Globus pallidus (tissue), 1 donor: ENCODE results near the gene KLHL29.

Experiments used
- DNase-seq: peaks from one replicate; pipeline ENCODE4 v3.0.0-alpha.2; 2015; ENCODE audit warnings: low spot score

Gene KLHL29

GRCh38 chr2:23571085-23571484 lies 186.1 kb downstream of the KLHL29 start:
- no peak for DNase-seq

DNA sequence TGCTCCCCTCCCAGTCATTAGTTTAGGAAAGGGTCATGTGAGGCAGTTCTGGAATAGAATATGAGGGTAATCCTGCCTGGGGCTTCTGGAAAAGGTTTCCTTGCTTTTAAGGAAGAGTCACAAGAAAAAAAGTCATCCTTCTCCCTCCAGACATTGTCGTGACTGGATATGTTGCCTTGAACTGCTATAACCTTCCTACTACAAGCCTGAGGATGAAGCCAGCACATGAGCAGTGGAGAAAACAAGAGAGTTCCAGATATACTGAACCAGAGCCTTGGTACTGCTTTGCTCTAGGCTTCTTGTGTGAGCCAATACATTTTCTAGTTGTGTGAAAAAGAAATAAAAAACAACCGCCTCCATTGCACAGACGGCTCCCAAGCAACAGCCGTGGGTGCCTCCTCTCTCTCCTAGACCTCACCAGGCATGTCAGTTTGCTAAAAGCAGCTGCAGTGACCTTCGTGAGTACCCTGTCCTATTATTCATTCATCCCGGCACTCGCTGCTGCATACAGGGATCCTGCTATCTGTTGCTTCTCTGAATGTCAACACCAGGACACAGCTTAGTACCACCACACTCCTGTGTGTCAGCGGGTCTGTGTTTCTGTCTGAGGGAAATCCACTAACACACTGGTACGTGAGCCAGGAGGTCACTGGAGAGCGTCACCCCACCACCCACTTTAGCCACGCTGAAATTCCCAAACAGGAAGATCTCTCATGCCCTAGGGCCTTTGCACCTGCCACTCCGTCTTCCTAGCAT lies 186.7 kb downstream of the KLHL29 start:
- DNase-seq, result no peak

- no peak for DNase-seq
Observed at GRCh38 chr2:23574919-23575654, 190.1 kb downstream of the KLHL29 start.

DNA sequence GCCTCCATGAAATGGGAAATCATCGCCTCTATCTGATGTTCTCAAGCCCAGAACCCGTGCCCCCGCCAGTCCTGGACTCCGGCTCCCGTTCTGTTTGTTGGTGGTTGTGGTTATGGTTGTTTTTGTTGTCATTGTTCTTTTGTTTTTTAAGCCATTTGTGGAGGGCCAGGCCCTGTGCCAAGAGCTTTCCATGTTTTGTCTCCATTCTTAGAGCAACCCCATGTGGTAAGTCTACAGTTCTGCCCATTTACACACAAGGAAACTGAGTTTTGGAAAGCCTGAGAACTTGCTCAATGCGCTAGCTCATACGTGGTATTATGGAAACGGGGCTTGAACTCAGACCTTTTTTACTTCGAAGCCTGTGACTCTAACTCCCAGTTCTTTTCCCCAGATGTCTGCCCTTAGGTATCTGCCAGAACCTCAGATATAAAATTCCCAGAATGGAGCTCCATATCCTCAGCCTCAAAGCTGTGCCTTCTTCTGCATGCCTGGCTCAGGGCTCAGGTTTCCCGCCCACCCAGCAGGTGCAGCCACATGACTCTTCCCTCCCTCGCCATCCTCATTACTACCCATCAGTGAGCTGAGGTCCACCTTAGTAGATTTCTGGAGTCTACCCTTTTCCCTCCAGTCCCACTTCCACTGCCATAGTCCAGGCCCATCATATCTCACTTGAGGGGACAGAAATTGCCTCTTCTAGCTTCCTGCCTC lies 194.1 kb downstream of the KLHL29 start:
- DNase-seq, result no peak

- DNase-seq, result no peak
Observed at GRCh38 chr2:23579674-23580073, 194.7 kb downstream of the KLHL29 start.

GRCh38 chr2:23583467-23583866 lies 198.5 kb downstream of the KLHL29 start:
- no peak for DNase-seq

DNA sequence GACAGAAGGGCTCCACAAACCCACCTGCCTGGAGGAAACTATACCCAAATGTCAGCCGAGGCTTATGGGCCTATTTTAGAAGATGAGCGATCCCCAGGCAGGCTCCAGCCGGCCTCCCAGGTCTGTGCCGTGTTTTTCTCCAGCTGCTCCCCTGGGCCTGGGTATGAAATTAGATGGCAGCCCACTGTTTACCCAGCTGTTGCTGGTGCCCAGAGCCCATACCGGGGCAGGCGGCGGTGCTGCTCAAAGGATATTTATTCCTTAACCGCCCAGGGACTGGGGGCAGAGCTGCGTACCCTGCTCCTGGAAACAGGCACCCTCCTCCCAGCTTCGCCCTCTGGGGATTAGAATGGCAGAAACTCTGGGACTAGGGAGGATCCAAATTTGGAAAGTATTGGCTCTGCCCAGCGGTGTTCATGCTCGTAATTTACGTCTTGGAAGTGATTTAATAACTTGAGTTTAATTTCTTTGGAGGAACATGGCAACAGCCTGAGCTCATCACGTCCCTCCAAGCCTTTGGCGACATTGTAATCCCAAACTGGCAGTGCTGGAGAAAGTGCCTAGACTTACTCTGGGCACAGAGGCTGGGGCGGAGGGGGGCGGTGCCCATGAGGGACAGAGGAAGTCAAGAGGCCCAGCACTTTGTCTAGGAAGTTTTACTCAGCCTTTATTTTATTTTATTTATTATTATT lies 199.2 kb downstream of the KLHL29 start:
- DNase-seq, result no peak

DNA sequence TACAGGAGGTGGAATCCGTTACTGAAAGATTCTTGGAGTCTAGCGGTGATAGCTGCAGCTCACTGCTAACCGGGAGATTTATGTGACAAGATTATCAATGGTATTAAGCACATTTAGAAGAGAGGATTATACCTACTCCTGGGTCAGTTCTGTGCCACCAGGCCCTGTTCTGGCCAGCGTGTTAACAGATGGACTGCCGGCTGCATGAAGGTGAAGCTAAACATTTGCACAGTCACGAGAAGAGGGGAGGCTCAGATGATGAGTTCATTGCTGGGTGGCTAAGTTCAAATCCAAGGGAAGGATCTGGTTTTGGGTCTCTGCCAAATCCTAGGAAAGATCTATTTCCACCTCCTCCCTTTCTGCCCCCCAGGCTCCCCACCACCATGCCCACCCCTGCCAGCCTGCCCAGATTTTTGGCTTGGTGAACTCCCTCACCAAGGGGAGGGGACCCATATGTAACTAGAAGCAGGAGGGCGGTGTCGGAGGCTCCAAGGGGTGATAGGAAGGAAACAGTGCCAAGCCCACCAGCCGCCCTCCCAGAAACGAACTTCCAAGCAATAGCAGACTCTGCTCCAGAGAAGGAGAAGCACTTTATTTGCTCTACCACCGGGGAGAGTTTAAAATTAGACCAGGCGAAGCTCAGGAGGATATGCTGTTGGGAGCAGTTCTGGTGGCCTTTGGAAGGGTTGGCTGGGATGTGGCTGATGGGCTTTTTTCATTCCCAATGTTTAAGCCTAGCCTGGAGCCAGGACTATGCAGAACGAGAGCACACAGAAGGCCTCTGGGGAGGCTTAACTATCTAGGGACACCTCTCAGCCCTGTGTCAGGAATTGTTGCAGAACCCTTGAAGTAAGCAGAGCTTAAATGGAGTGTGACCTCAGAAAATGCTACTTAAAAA lies 200.5 kb downstream of the KLHL29 start:
- no peak for DNase-seq

DNA sequence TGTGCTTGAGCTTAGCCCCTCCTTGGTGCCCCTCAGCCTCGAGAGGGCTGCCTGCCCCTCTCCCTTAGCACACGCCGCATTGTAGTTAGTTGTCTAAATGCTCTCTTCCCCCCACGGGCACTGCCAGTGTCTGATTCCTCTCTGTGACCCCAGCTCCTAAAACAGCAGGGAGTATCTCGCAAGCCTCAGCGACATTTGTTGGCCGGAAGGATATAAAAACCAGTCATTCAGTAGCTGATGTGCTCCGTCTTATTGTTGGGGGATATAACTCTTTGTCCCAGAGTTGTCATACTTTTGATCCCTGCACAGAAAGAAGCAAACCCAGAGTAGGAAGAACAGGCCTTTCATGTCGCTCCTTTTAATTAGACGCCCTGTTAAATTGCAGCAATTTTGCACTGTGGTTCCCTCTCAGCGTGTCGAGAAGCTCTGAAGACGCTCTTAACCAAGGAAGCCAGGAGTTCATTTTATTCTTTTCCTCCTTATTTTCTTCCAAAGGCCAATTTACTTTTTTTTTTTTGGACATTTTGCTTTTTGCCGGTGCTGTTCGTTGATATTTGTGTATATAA lies 201.8 kb downstream of the KLHL29 start:
- no peak for DNase-seq

DNA sequence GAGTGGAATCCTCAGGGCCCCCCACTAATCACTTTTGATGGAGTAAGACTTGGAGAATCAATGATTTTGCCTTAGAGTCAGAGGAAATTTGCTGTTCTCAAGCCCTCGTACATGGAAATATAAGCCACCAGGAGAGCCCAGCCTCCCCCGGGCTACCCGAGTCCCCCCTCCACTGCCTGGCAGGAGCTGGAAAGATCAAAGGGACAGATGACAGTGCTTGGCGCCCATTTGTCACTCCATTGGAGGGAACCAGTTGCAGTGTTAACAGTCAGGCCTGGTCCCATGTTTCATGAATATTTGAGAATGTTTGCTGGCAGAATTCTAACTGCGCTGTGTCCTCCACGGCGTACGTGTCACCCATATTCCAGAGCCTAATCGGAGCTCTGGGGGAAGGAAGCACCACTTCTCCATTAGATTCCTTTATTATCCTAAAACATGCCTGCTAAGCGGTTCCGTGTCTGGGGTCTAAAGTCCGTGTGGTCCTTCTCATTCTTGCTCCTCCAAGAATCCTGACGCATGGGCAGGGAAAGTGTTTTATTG lies 202.4 kb downstream of the KLHL29 start:
- DNase-seq, result no peak

DNA sequence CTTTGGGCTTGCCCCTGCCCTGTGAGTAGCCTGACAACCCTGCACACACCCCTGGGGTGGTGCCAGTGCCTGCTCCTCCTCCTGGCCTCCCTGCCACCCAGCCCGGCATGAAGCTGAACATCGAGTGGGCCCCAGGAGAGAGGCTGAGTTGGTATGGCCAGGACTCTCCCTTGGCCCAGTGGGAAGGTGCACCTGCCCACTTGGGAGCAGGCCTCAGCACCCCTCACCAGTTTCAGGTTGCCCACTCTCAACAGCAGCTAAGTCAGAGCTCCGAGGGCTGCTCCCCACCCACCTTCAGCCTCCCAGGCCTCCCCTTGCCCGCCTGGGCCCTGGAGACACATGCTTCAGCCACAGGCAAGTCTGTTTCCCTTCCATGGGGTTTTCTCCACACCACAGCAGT lies 203.1 kb downstream of the KLHL29 start:
- DNase-seq, result no peak

- no peak for DNase-seq
Observed at GRCh38 chr2:23588508-23589201, 203.7 kb downstream of the KLHL29 start.

DNA sequence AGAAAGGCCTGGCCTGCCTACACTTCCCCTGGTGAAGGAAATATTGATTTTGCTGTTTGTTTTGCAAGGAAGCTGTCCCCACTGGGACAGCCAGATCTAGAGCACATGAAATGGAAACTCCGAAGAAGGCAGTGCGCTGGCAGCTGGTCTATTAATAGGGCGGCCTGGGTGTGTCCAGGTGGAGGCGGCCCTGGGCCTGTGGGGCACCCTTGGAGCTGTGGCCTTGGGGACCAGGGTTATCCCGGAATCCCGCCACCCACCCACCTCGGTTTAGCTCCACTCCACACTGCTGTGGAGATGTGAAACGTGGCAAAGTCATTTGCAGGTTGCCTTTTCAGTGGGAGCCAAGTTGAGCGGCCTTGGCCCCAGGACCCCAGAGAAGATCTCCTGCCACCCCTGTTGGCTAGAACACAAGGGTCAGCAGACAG lies 204.3 kb downstream of the KLHL29 start:
- no peak for DNase-seq

DNA sequence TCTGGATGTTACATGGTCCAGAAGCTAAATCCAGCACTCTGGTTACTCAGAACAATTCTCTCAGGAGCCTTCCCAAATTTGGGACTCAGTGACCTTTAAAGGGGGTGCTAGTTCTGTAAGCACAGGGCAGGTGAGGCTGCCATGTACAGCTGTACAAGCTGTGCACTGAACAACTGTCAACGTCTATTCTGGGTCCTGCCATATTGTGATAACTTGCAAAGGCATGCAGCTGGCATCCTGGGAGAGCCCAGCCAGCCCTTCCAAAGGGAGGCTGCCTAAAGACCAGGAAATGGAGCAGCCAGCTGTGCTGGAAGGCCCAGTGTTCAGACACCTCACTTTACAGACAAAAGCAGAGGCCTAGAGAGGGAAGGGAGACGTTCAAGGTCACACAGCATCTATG lies 204.8 kb downstream of the KLHL29 start:
- DNase-seq, result no peak

GRCh38 chr2:23590241-23590869 lies 205.4 kb downstream of the KLHL29 start:
- DNase-seq, result no peak

DNA sequence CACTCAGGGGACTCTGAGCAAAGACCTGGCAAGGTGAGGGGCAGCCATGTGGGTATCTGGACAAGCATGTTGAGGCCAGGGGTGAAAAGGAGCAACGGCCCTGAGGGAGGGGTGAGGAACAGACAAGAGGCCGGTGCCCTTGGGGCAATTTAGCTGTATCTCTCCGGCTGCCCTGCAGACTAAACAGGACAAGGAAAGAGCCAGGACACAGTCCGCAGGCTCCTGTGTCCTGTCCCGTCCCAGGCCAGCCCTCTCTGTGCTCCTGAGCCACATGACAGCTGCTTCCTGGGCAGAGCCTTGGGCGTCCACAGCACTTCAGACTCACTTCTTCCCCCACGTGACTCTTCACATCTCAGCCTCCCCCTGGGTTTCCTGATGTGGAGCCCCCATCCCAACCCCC lies 206.1 kb downstream of the KLHL29 start:
- DNase-seq, result no peak

GRCh38 chr2:23592061-23592685 lies 207.2 kb downstream of the KLHL29 start:
- DNase-seq, result no peak

DNA sequence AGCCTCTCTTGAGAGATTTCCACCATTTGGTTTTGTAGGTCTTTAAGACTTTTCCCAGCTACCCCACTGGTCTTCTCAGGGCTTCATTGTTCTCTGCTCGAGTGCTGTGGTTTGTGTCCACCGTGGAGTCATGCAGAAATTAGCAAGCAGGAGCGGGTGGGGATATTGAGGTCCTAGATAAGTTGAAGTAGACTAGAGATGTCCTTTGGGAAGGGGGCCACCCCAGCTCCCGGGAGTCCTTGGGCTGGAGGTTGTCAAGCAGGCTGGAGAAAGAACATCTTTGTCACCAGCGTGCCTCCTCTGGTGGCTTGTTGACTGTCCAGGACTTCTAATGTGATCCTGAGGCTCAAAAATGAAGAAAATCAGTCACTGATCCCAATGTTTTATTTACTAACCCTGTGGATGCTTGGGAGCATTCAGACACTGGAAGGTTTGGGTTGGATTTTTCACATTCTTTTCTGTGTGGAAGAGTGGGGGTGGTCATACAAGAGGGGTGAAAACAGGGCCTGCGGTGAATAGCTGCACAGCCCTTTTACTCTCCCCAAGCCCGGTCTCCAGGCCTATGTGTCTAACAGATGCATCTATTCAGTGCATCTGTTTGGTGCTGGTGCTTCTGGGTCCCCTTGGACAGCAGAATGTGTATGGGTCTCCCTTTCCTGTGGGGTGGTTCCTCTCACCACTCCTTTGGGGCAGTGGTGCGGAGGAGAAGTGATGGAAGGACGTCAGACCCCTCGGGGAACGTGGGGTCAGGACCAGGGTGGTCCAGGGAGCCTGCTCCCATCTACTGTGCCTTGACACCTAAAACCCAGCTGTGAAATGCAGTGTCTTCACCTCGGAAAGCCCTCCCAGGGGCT lies 208.1 kb downstream of the KLHL29 start:
- no peak for DNase-seq
